HepG2 (cell line): ENCODE results near the gene FYB2. TPM values are rescaled to one million over a fixed set of nuclear protein-coding genes. Genes with fewer than 3 reads are reported as not detected.

Source experiments
- JUND ChIP-seq: sonication (generic); formaldehyde crosslinking; IDR thresholded peaks from 2 replicates; pipeline ENCODE4 v1.8.0; 2022; ENCODE audit warnings: mild to moderate bottlenecking, missing genetic modification reagents
- RCOR2 ChIP-seq: IDR thresholded peaks from 2 replicates; pipeline ENCODE4 v1.6.1; 2016; ENCODE audit warnings: missing biosample characterization, missing genetic modification reagents
- SOX5 ChIP-seq: IDR thresholded peaks from 2 replicates; pipeline ENCODE4 v1.6.1; 2016; ENCODE audit warnings: borderline replicate concordance
- ZNF251 ChIP-seq: sonication (generic); formaldehyde crosslinking; IDR thresholded peaks from 2 replicates; pipeline ENCODE4 v1.9.0; 2021; ENCODE audit warnings: mild to moderate bottlenecking, missing genetic modification reagents
- ZNF256 ChIP-seq: sonication (generic); formaldehyde crosslinking; conservative IDR thresholded peaks from 2 replicates; pipeline ENCODE4 v1.4.0; 2020; ENCODE audit warnings: missing genetic modification reagents
- ZNF773 ChIP-seq: sonication (generic); formaldehyde crosslinking; IDR thresholded peaks from 2 replicates; pipeline ENCODE4 v1.4.0; 2020; ENCODE audit warnings: missing genetic modification reagents, borderline replicate concordance
- ZSCAN20 ChIP-seq: sonication (generic); formaldehyde crosslinking; IDR thresholded peaks from 2 replicates; pipeline ENCODE4 v1.4.0; 2020; ENCODE audit warnings: missing genetic modification reagents, mild to moderate bottlenecking, borderline replicate concordance
- polyA plus RNA-seq, 8 experiments: library from polyadenylated mRNA; depleted of rRNA in 3 of 8; stranded (reverse) in 7 of 8; unstranded in 1 of 8; fragments of >200 nt; fragmentation: Illumina TruSeq in 4 of 8; extraction: Trizol in 4 of 8; gene quantifications; 2 replicates each; pipeline versions ENCODE4 v1.2.1 to v1.2.3, GENCODE V29; 2011 to 2016; ENCODE audit warnings: low read depth in 4 of 8, missing spikeins in 1 of 8, mixed read lengths in 1 of 8; ENCODE audit not compliant: insufficient read depth in 1 of 8
- total RNA-seq, 5 experiments: library from RNA; depleted of rRNA; stranded (reverse); fragments of >200 nt; fragmentation: Illumina TruSeq; extraction: Trizol; gene quantifications; 2 replicates each; pipeline ENCODE4 v1.2.3, GENCODE V29; 2016; ENCODE audit warnings: low read depth in 1 of 5
- TF ChIP-seq, protein P1 (sequence below): sonication (generic); formaldehyde crosslinking; IDR thresholded peaks from 2 replicates; pipeline ENCODE4 v1.5.0; 2020; ENCODE audit warnings: missing genetic modification reagents, mild to moderate bottlenecking, borderline replicate concordance
- TF ChIP-seq, protein P2 (sequence below): sonication (generic); formaldehyde crosslinking; IDR thresholded peaks from 2 replicates; pipeline ENCODE4 v1.9.0; 2021; ENCODE audit warnings: mild to moderate bottlenecking, missing genetic modification reagents
- TF ChIP-seq, protein P3 (sequence below): sonication (generic); formaldehyde crosslinking; IDR thresholded peaks from 2 replicates; pipeline ENCODE4 v1.4.0; 2020; ENCODE audit warnings: mild to moderate bottlenecking, missing genetic modification reagents
- TF ChIP-seq, protein P4 (sequence below): sonication (generic); formaldehyde crosslinking; IDR thresholded peaks from 2 replicates; pipeline ENCODE4 v1.4.0; 2020; ENCODE audit warnings: missing genetic modification reagents, mild to moderate bottlenecking, borderline replicate concordance

Gene FYB2
- total and polyA plus RNA-seq, 2 of the 13 experiments (the other 11 are each of a cell fraction or from before 2014, with no cell fraction given) = 1.2 to 2.7 TPM

DNA sequence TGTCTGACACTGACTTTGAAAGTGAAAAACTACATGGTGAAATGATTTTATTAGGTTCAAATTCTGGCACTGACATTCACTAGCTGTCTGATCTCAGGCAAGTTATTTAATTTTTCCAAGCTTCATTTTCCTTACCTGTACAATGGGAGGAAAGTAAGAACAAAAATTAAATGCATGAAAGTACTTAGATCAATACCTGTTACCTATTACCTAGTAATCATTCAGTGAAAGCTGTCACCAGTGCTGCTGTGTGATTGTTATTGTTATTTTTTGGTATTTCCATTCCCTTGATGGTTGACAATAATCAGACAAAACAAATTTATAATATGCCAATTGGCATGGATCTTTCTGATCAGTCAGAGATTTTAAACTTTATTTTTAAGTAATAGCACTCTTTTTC lies 37.0 kb upstream of the FYB2 start (continued):
- TF ChIP-seq SOX5 (CRISPR knock-in tag) = peak; percentile 18; the same call in 1 of the 2 replicates
- TF ChIP-seq, protein P1, sequence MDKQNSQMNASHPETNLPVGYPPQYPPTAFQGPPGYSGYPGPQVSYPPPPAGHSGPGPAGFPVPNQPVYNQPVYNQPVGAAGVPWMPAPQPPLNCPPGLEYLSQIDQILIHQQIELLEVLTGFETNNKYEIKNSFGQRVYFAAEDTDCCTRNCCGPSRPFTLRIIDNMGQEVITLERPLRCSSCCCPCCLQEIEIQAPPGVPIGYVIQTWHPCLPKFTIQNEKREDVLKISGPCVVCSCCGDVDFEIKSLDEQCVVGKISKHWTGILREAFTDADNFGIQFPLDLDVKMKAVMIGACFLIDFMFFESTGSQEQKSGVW (CRISPR knock-in tag) = no peak
- TF ChIP-seq, protein P2, sequence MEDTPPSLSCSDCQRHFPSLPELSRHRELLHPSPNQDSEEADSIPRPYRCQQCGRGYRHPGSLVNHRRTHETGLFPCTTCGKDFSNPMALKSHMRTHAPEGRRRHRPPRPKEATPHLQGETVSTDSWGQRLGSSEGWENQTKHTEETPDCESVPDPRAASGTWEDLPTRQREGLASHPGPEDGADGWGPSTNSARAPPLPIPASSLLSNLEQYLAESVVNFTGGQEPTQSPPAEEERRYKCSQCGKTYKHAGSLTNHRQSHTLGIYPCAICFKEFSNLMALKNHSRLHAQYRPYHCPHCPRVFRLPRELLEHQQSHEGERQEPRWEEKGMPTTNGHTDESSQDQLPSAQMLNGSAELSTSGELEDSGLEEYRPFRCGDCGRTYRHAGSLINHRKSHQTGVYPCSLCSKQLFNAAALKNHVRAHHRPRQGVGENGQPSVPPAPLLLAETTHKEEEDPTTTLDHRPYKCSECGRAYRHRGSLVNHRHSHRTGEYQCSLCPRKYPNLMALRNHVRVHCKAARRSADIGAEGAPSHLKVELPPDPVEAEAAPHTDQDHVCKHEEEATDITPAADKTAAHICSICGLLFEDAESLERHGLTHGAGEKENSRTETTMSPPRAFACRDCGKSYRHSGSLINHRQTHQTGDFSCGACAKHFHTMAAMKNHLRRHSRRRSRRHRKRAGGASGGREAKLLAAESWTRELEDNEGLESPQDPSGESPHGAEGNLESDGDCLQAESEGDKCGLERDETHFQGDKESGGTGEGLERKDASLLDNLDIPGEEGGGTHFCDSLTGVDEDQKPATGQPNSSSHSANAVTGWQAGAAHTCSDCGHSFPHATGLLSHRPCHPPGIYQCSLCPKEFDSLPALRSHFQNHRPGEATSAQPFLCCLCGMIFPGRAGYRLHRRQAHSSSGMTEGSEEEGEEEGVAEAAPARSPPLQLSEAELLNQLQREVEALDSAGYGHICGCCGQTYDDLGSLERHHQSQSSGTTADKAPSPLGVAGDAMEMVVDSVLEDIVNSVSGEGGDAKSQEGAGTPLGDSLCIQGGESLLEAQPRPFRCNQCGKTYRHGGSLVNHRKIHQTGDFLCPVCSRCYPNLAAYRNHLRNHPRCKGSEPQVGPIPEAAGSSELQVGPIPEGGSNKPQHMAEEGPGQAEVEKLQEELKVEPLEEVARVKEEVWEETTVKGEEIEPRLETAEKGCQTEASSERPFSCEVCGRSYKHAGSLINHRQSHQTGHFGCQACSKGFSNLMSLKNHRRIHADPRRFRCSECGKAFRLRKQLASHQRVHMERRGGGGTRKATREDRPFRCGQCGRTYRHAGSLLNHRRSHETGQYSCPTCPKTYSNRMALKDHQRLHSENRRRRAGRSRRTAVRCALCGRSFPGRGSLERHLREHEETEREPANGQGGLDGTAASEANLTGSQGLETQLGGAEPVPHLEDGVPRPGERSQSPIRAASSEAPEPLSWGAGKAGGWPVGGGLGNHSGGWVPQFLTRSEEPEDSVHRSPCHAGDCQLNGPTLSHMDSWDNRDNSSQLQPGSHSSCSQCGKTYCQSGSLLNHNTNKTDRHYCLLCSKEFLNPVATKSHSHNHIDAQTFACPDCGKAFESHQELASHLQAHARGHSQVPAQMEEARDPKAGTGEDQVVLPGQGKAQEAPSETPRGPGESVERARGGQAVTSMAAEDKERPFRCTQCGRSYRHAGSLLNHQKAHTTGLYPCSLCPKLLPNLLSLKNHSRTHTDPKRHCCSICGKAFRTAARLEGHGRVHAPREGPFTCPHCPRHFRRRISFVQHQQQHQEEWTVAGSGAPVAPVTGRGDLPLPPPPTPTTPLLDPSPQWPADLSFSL (CRISPR knock-in tag) = no peak
- TF ChIP-seq ZSCAN20 (CRISPR knock-in tag) = no peak
- TF ChIP-seq RCOR2 (CRISPR knock-in tag) = no peak
- TF ChIP-seq ZNF251 = no peak
- no peak for TF ChIP-seq ZNF773 (CRISPR knock-in tag)
- TF ChIP-seq, protein P3, sequence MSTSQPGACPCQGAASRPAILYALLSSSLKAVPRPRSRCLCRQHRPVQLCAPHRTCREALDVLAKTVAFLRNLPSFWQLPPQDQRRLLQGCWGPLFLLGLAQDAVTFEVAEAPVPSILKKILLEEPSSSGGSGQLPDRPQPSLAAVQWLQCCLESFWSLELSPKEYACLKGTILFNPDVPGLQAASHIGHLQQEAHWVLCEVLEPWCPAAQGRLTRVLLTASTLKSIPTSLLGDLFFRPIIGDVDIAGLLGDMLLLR (CRISPR knock-in tag) = no peak
- no peak for TF ChIP-seq ZNF256
- no peak for TF ChIP-seq JUND
- TF ChIP-seq, protein P4, sequence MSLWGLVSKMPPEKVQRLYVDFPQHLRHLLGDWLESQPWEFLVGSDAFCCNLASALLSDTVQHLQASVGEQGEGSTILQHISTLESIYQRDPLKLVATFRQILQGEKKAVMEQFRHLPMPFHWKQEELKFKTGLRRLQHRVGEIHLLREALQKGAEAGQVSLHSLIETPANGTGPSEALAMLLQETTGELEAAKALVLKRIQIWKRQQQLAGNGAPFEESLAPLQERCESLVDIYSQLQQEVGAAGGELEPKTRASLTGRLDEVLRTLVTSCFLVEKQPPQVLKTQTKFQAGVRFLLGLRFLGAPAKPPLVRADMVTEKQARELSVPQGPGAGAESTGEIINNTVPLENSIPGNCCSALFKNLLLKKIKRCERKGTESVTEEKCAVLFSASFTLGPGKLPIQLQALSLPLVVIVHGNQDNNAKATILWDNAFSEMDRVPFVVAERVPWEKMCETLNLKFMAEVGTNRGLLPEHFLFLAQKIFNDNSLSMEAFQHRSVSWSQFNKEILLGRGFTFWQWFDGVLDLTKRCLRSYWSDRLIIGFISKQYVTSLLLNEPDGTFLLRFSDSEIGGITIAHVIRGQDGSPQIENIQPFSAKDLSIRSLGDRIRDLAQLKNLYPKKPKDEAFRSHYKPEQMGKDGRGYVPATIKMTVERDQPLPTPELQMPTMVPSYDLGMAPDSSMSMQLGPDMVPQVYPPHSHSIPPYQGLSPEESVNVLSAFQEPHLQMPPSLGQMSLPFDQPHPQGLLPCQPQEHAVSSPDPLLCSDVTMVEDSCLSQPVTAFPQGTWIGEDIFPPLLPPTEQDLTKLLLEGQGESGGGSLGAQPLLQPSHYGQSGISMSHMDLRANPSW (CRISPR knock-in tag) = no peak
